Gastrocnemius medialis (tissue), 4 donors: ENCODE results near the gene MANSC4.

Experiments
- POLR2A ChIP-seq, 2 donors: fragments of 450-650 bp; IDR thresholded peaks; one replicate each; pipeline ENCODE4 v1.6.1; 2017; ENCODE audit warnings: antibody characterized with exemption in 2 of 2, mild to moderate bottlenecking in 2 of 2, moderate library complexity in 2 of 2
- TF ChIP-seq, protein P1 (sequence below), 5 experiments: fragments of 450-650 bp in 3 of 5; fragments of 200-600 bp in 2 of 5; sonication (generic) in 2 of 5; IDR thresholded peaks in 4 of 5; conservative IDR thresholded peaks in 1 of 5; 1 replicate in 4 of 5; 2 replicates in 1 of 5; pipeline ENCODE4 v1.5.1; 2016 to 2019; ENCODE audit warnings: antibody characterized with exemption in 5 of 5, mild to moderate bottlenecking in 3 of 5, moderate library complexity in 3 of 5

DNA sequence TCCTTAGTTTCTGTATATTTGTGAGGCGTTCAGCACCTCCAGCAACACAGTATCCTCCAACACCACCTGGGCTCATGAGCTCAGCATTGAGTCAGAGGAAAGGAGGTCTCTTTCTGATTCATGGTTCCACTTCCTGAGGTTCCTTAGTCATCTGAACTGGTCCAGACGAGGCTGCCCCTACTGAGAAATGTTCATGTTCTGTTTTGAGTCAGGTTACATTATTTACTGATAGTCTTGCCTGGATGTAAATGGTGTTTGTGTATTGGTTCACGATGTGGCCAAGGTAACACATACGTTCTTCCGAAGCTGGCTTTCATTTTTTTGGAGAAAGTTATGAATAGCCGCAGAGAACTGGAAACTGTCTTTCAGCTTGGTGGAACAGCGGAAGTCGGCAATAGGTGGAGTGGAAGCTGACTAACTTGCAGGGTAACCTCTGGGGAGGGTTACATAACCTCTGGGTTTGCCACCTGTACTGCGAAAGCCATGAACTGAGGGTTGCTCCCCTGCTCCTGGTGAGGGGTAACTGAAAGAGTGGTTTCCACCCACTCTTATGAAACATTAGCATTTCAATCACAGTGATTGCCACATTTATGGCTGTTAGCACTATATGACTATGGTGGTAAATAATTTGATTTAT, 42.2 kb upstream of the MANSC4 start:
- TF ChIP-seq, protein P1, sequence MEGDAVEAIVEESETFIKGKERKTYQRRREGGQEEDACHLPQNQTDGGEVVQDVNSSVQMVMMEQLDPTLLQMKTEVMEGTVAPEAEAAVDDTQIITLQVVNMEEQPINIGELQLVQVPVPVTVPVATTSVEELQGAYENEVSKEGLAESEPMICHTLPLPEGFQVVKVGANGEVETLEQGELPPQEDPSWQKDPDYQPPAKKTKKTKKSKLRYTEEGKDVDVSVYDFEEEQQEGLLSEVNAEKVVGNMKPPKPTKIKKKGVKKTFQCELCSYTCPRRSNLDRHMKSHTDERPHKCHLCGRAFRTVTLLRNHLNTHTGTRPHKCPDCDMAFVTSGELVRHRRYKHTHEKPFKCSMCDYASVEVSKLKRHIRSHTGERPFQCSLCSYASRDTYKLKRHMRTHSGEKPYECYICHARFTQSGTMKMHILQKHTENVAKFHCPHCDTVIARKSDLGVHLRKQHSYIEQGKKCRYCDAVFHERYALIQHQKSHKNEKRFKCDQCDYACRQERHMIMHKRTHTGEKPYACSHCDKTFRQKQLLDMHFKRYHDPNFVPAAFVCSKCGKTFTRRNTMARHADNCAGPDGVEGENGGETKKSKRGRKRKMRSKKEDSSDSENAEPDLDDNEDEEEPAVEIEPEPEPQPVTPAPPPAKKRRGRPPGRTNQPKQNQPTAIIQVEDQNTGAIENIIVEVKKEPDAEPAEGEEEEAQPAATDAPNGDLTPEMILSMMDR (IDR thresholded peaks at IDR 0.05 in 4 of 5, conservative IDR thresholded peaks at IDR 0.05 in 1 of 5), result no peak
- TF ChIP-seq POLR2A (IDR thresholded peaks at IDR 0.05), result no peak
